Peyer's patch (tissue), 4 donors: ENCODE measurements around the gene NLRP5. TPM values are rescaled to one million over a fixed set of nuclear protein-coding genes. Genes with fewer than 3 reads are reported as not detected.
"Not testable (repeated sequence)": the region's sequence is repeated elsewhere in the genome, so short reads cannot be mapped to it uniquely, and the experiment has no call there.

Experiments
- DNase-seq, 3 donors: peaks; one replicate each; pipeline ENCODE4 v3.0.0-alpha.2; 2017 to 2019
- H3K27ac ChIP-seq, 4 donors: fragments of 200-600 bp; sonication (generic); one replicate each; pipeline ENCODE4 v1.5.1; 2016 to 2019
- H3K27me3 ChIP-seq, 2 donors: fragments of 200-600 bp; sonication (generic); one replicate each; pipeline ENCODE4 v1.5.1; 2019
- H3K36me3 ChIP-seq, 3 donors: fragments of 200-600 bp; sonication (generic); one replicate each; pipeline ENCODE4 v1.5.1; 2016 to 2019
- H3K4me1 ChIP-seq, 4 donors: fragments of 200-600 bp; sonication (generic); one replicate each; pipeline ENCODE4 v1.5.1; 2016 to 2019
- H3K4me3 ChIP-seq, 4 donors: fragments of 200-600 bp; sonication (generic); 1 replicate in 3 of 4; 2 replicates in 1 of 4; pipeline ENCODE4 v1.5.1; 2016 to 2019; ENCODE audit warnings: mild to moderate bottlenecking in 1 of 4
- H3K9me3 ChIP-seq, 4 donors: fragments of 200-600 bp; sonication (generic); one replicate each; pipeline ENCODE4 v1.5.1; 2016 to 2019; ENCODE audit warnings: mild to moderate bottlenecking in 1 of 4
- POLR2A ChIP-seq, 2 donors: fragments of 450-650 bp; IDR thresholded peaks; one replicate each; pipeline ENCODE4 v1.5.1; 2017; ENCODE audit warnings: antibody characterized with exemption in 2 of 2, mild to moderate bottlenecking in 2 of 2, moderate library complexity in 2 of 2
- total RNA-seq, 4 donors: library from RNA; depleted of rRNA; stranded (reverse); fragments of >200 nt; gene quantifications; one replicate each; pipeline ENCODE4 v1.1.0, GENCODE V29; 2016
- TF ChIP-seq, protein P1 (sequence below), 6 experiments: fragments of 450-650 bp in 4 of 6; fragments of 200-600 bp in 2 of 6; sonication (generic) in 1 of 6; IDR thresholded peaks; one replicate each; pipeline ENCODE4 v1.5.1; 2017 to 2019; ENCODE audit warnings: antibody characterized with exemption in 6 of 6, mild to moderate bottlenecking in 3 of 6, moderate library complexity in 1 of 6

NLRP5 gene
- total RNA-seq, 4 donors from 2014 or later: not detected

DNA sequence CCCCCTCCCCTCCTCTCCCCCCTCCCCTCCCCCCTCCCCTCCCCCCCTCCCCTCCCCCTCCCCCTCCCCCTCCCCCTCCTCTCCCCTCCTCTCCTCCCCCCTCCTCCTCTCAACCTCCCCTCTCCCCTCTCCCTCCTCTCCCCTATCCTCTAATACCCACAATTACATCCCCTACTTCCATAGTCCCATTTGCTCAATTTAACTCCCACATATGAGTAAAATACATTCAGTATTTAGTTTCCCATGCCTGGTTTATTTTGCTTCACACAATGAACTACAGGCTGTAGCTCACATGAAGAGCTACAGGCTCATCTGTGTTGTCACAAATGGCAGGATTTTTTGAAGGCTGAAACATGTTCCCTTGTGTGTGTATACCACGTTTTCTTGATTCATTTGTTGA lies 6.9 kb downstream of the NLRP5 start:
- Histone ChIP-seq H3K4me3 (no peak overlapping the region), H3K36me3 (no peaks in the 10 kb centered on the region), H3K4me1 (no peaks in the 10 kb centered on the region), H3K27ac (no peak overlapping the region), H3K27me3 (no peaks in the 10 kb centered on the region), H3K9me3 (no peaks in the 10 kb centered on the region)
- no peak for TF ChIP-seq POLR2A (IDR thresholded peaks at IDR 0.05)
- TF ChIP-seq, protein P1, sequence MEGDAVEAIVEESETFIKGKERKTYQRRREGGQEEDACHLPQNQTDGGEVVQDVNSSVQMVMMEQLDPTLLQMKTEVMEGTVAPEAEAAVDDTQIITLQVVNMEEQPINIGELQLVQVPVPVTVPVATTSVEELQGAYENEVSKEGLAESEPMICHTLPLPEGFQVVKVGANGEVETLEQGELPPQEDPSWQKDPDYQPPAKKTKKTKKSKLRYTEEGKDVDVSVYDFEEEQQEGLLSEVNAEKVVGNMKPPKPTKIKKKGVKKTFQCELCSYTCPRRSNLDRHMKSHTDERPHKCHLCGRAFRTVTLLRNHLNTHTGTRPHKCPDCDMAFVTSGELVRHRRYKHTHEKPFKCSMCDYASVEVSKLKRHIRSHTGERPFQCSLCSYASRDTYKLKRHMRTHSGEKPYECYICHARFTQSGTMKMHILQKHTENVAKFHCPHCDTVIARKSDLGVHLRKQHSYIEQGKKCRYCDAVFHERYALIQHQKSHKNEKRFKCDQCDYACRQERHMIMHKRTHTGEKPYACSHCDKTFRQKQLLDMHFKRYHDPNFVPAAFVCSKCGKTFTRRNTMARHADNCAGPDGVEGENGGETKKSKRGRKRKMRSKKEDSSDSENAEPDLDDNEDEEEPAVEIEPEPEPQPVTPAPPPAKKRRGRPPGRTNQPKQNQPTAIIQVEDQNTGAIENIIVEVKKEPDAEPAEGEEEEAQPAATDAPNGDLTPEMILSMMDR (IDR thresholded peaks at IDR 0.05): no peak
- no peak for DNase-seq

DNA sequence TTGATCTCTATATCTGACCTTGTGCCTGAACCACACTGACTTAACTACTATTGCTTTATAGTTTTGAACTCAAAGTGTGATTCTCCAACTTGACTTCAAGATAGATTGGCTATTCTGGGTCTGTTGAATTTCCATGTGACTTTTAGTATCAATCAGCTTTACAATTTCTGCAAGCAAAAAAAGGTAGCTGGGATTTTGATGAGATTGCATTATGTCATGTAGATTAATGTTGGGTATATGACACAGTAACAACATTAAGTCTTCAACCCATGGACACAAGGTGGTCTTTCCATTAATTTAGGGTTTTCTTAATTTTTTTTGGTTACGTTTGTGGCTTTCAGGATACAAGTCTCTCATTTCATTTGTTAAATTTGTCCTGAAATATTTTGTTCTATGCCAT lies 28.2 kb downstream of the NLRP5 start:
- DNase-seq: no peak
- H3K9me3 ChIP-seq: no peaks in the 10 kb centered on the region
- no peaks in the 10 kb centered on the region for H3K27me3 ChIP-seq
- H3K36me3 ChIP-seq: no peaks in the 10 kb centered on the region
- TF ChIP-seq, protein P1 (IDR thresholded peaks at IDR 0.05): no peak
- no peak for TF ChIP-seq POLR2A (IDR thresholded peaks at IDR 0.05)
- H3K27ac ChIP-seq: no peak overlapping the region
- H3K4me1 ChIP-seq: no peaks in the 10 kb centered on the region
- no peak overlapping the region for H3K4me3 ChIP-seq

DNA sequence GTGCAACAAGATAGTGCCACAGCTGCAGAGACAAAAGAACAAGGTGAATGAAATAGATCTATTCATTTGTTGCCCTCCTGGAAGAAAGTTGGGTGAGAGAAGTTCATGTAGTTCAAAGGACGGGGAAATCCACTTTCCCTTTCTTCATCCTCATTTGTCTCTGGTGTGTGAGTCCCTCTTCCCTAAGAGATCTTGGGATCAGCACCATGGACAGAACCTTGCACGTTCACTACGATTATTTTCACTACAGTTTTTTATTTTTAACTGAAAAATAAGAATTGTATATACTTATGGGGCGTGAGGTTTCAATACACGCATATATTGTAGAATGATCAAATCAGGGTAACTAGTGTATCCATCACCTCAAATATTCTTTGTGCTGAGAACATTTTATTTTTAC lies 29.2 kb downstream of the NLRP5 start:
- Histone ChIP-seq H3K27ac (no peak overlapping the region), H3K4me3 (no peak overlapping the region), H3K36me3 (no peaks in the 10 kb centered on the region), H3K9me3 (no peaks in the 10 kb centered on the region), H3K4me1 (no peaks in the 10 kb centered on the region), H3K27me3 (no peaks in the 10 kb centered on the region)
- no peak for DNase-seq
- no peak for TF ChIP-seq POLR2A (IDR thresholded peaks at IDR 0.05)
- TF ChIP-seq, protein P1 (IDR thresholded peaks at IDR 0.05): no peak

DNA sequence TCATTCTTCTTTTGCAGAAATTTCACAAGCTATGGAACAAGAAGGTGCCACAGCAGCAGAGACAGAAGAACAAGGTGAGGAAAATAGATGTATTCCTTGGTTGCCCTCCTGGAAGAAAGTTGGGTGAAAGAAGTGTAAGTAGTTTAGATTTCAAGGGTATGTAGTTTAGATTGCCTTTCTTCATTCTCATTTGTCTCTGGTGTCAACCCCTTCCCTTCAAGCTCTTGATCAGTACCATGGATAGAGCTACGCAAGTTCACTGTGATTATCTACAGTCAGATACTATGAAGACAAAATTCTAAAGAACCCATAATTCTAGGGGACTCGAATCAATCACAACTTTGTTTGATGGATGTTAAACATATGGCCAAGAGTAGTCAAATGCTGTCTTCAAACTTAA lies 32.8 kb downstream of the NLRP5 start:
- not testable (repeated sequence) for H3K27me3 ChIP-seq, H3K36me3 ChIP-seq, H3K4me1 ChIP-seq, H3K4me3 ChIP-seq, H3K9me3 ChIP-seq, DNase-seq, H3K27ac ChIP-seq

- not testable (repeated sequence) for H3K4me1 ChIP-seq, H3K4me3 ChIP-seq, H3K27ac ChIP-seq, H3K36me3 ChIP-seq, H3K9me3 ChIP-seq, H3K27me3 ChIP-seq, DNase-seq
These were observed 33.9 kb downstream of the NLRP5 start for GRCh38 chr19:56020355-56020975.

- Histone ChIP-seq H3K27ac (no peak overlapping the region), H3K4me3 (no peak overlapping the region), H3K27me3 (no peaks in the 10 kb centered on the region), H3K9me3 (no peaks in the 10 kb centered on the region), H3K4me1 (no peaks in the 10 kb centered on the region), H3K36me3 (no peaks in the 10 kb centered on the region)
- no peak for DNase-seq
- TF ChIP-seq POLR2A (IDR thresholded peaks at IDR 0.05): no peak
- TF ChIP-seq, protein P1 (IDR thresholded peaks at IDR 0.05): no peak
These were observed 40.2 kb downstream of the NLRP5 start for GRCh38 chr19:56026769-56027168.

- Histone ChIP-seq H3K9me3 (no peaks in the 10 kb centered on the region), H3K36me3 (no peaks in the 10 kb centered on the region), H3K4me3 (no peak overlapping the region), H3K4me1 (no peaks in the 10 kb centered on the region), H3K27me3 (no peaks in the 10 kb centered on the region), H3K27ac (no peak overlapping the region)
- TF ChIP-seq POLR2A (IDR thresholded peaks at IDR 0.05): no peak
- TF ChIP-seq, protein P1 (IDR thresholded peaks at IDR 0.05): no peak
- DNase-seq: no peak
These were observed 67.0 kb downstream of the NLRP5 start for GRCh38 chr19:56053596-56053995.
